Effector memory CD4-positive, alpha-beta T cell (primary cell): ENCODE results near the gene OR6T1.

ENCODE experiments used
- DNase-seq, 3 donors: peaks; one replicate each; pipeline ENCODE4 v3.0.0-alpha.2; 2020
- H3K27ac ChIP-seq: 2 replicates; pipeline ENCODE4 v1.7.0; 2013; ENCODE audit warnings: mild to moderate bottlenecking, low read length, moderate library complexity; ENCODE audit not compliant: insufficient read depth, poor library complexity, severe bottlenecking
- H3K27me3 ChIP-seq: replicated peaks from 2 replicates; pipeline ENCODE4 v1.7.0; 2013; ENCODE audit warnings: mild to moderate bottlenecking, low read length; ENCODE audit not compliant: insufficient read depth, control insufficient read depth, poor library complexity, severe bottlenecking
- H3K36me3 ChIP-seq: 2 replicates; pipeline ENCODE4 v1.7.0; 2013; ENCODE audit warnings: mild to moderate bottlenecking, low read length, moderate library complexity; ENCODE audit not compliant: control insufficient read depth, insufficient read depth
- H3K4me1 ChIP-seq: 2 replicates; pipeline ENCODE4 v1.7.0; 2013; ENCODE audit warnings: low read length, mild to moderate bottlenecking; ENCODE audit not compliant: control insufficient read depth, insufficient read depth, poor library complexity, severe bottlenecking
- H3K4me3 ChIP-seq: 2 replicates; pipeline ENCODE4 v1.7.0; 2013; ENCODE audit warnings: low read length, low read depth, mild to moderate bottlenecking; ENCODE audit not compliant: insufficient read depth, poor library complexity, severe bottlenecking
- H3K9me3 ChIP-seq: 2 replicates; pipeline ENCODE4 v1.7.0; 2013; ENCODE audit warnings: mild to moderate bottlenecking, low read length, moderate library complexity; ENCODE audit not compliant: control insufficient read depth

OR6T1 gene

GRCh38 chr11:123920943-123921342 lies 22.7 kb downstream of the OR6T1 start:
- Histone ChIP-seq H3K4me1 (no peaks in the 10 kb centered on the region), H3K9me3 (no peaks in the 10 kb centered on the region), H3K36me3 (no peaks in the 10 kb centered on the region), H3K4me3 (no peak overlapping the region), H3K27ac (no peak overlapping the region), H3K27me3 (no peaks in the 10 kb centered on the region)
- DNase-seq: no peak

GRCh38 chr11:123905826-123906225 lies 37.8 kb downstream of the OR6T1 start:
- no peak overlapping the region for H3K4me3 ChIP-seq
- no peaks in the 10 kb centered on the region for H3K4me1 ChIP-seq
- DNase-seq: no peak
- no peaks in the 10 kb centered on the region for H3K9me3 ChIP-seq
- H3K27ac ChIP-seq: no peak overlapping the region
- no peaks in the 10 kb centered on the region for H3K27me3 ChIP-seq
- H3K36me3 ChIP-seq: no peaks in the 10 kb centered on the region

- Histone ChIP-seq H3K4me3 (no peak overlapping the region), H3K27me3 (no peaks in the 10 kb centered on the region), H3K27ac (no peak overlapping the region), H3K36me3 (no peaks in the 10 kb centered on the region), H3K9me3 (no peaks in the 10 kb centered on the region), H3K4me1 (no peaks in the 10 kb centered on the region)
- DNase-seq: no peak
These were observed 38.7 kb downstream of the OR6T1 start for GRCh38 chr11:123904932-123905331.

GRCh38 chr11:123903932-123904331 lies 39.7 kb downstream of the OR6T1 start:
- Histone ChIP-seq H3K9me3 (no peaks in the 10 kb centered on the region), H3K4me3 (no peak overlapping the region), H3K27ac (no peak overlapping the region), H3K4me1 (no peaks in the 10 kb centered on the region), H3K27me3 (no peaks in the 10 kb centered on the region), H3K36me3 (no peaks in the 10 kb centered on the region)
- DNase-seq: no peak

- Histone ChIP-seq H3K4me1 (no peaks in the 10 kb centered on the region), H3K9me3 (no peaks in the 10 kb centered on the region), H3K27me3 (no peaks in the 10 kb centered on the region), H3K4me3 (no peak within 1 kb of the TSS), H3K36me3 (no peaks in the 10 kb centered on the region), H3K27ac (no peak within 1 kb of the TSS)
- DNase-seq: no peak
These were observed 41.8 kb downstream of the OR6T1 start, which contains the start of gene OR8D4 for GRCh38 chr11:123901867-123902266. Gene OR8D4 (plus strand): TSS chr11:123902167. CDS start chr11:123906432, 4,265 bp downstream.

GRCh38 chr11:123899792-123900191 lies 43.8 kb downstream of the OR6T1 start:
- H3K9me3 ChIP-seq: no peaks in the 10 kb centered on the region
- H3K4me3 ChIP-seq: no peak overlapping the region
- no peak for DNase-seq
- H3K4me1 ChIP-seq: no peaks in the 10 kb centered on the region
- H3K27me3 ChIP-seq: no peaks in the 10 kb centered on the region
- H3K36me3 ChIP-seq: no peaks in the 10 kb centered on the region
- H3K27ac ChIP-seq: no peak overlapping the region
